Muscle of arm (tissue), 12 donors: ENCODE data around the gene FOSL2. TPM values are rescaled to one million over a fixed set of nuclear protein-coding genes. Genes with fewer than 3 reads are reported as not detected.

ENCODE experiments used
- polyA plus RNA-seq, 12 donors: library from polyadenylated mRNA; unstranded; fragments of 120-200 nt; gene quantifications; one replicate each; pipeline ENCODE4 v1.2.1, GENCODE V29; 2013; ENCODE audit not compliant: insufficient read length in 12 of 12

FOSL2 gene
- polyA plus RNA-seq, 12 donors = 9.8 to 65.4 (median 16.5) TPM; not detected in 1

Other genes starting within 250 kb of the FOSL2 start
- gene PLB1, start 103.2 kb downstream of the FOSL2 start, polyA plus RNA-seq = 10 to 100 TPM in 1 of 12 donors, 1 to 10 TPM in 9, not detected in 2; 1.6 to 10.3 (median 1.9) TPM